OCI-LY1 (cell line): ENCODE data around the gene MTG2.

ENCODE experiments used
- H2AFZ ChIP-seq: fragments of 200-600 bp; sonication (generic), shearing (Covaris generic); 2 replicates; pipeline ENCODE4 v1.6.0; 2014; ENCODE audit warnings: antibody characterized with exemption, mild to moderate bottlenecking, low read length
- H3F3A ChIP-seq: fragments of 200-600 bp; sonication (generic), shearing (Covaris generic); 2 replicates; pipeline ENCODE4 v1.6.0; 2014; ENCODE audit warnings: mild to moderate bottlenecking, antibody characterized with exemption, low read length, moderate library complexity; ENCODE audit not compliant: insufficient read depth
- H3K27ac ChIP-seq: fragments of 200-600 bp; sonication (generic); 2 replicates; pipeline ENCODE4 v1.5.1; 2014; ENCODE audit warnings: low read length, mixed run types, mild to moderate bottlenecking, low read depth; ENCODE audit not compliant: poor library complexity, severe bottlenecking
- H3K27me3 ChIP-seq: fragments of 200-600 bp; sonication (generic); 2 replicates; pipeline ENCODE4 v1.6.0; 2014; ENCODE audit warnings: antibody characterized with exemption, mild to moderate bottlenecking, low read length, moderate library complexity; ENCODE audit not compliant: insufficient read depth
- H3K36me3 ChIP-seq: fragments of 200-600 bp; sonication (generic); 2 replicates; pipeline ENCODE4 v1.6.1; 2014; ENCODE audit warnings: mild to moderate bottlenecking, antibody characterized with exemption, low read length, moderate library complexity, mixed read lengths; ENCODE audit not compliant: insufficient read depth
- H3K4me1 ChIP-seq: fragments of 200-600 bp; sonication (generic); 2 replicates; pipeline ENCODE4 v1.5.1; 2014; ENCODE audit warnings: mild to moderate bottlenecking, low read length, moderate library complexity; ENCODE audit not compliant: insufficient read depth, severe bottlenecking
- H3K4me2 ChIP-seq: fragments of 200-600 bp; sonication (generic), shearing (Covaris generic); 2 replicates; pipeline ENCODE4 v1.6.1; 2014; ENCODE audit warnings: low read length
- H3K4me3 ChIP-seq: fragments of 200-600 bp; sonication (generic); 2 replicates; pipeline ENCODE4 v1.5.1; 2014; ENCODE audit warnings: low read length, low read depth, mild to moderate bottlenecking, mixed read lengths; ENCODE audit not compliant: poor library complexity, severe bottlenecking
- H3K79me2 ChIP-seq: fragments of 200-600 bp; shearing (Covaris generic); 2 replicates; pipeline ENCODE4 v1.6.1; 2016; ENCODE audit warnings: mixed run types, low read length, mixed read lengths; ENCODE audit not compliant: insufficient read depth
- H3K9ac ChIP-seq: fragments of 200-600 bp; sonication (generic), shearing (Covaris generic); 2 replicates; pipeline ENCODE4 v1.6.1; 2014; ENCODE audit warnings: mild to moderate bottlenecking, low read length, mixed read lengths
- H3K9me2 ChIP-seq: fragments of 200-600 bp; sonication (generic), shearing (Covaris generic); 2 replicates; pipeline ENCODE4 v1.6.1; 2014; ENCODE audit warnings: low read depth, mild to moderate bottlenecking, low read length, mixed read lengths
- H3K9me3 ChIP-seq: fragments of 200-600 bp; shearing (Covaris generic); 2 replicates; pipeline ENCODE4 v1.6.1; 2014; ENCODE audit warnings: low read length, mixed read lengths
- H4K20me1 ChIP-seq: fragments of 200-600 bp; sonication (generic), shearing (Covaris generic); 2 replicates; pipeline ENCODE4 v1.6.0; 2016; ENCODE audit warnings: mild to moderate bottlenecking, low read length; ENCODE audit not compliant: insufficient read depth
- CTCF ChIP-seq: fragments of 200-600 bp; sonication (generic), shearing (Covaris generic); IDR thresholded peaks from 2 replicates; pipeline ENCODE4 v1.5.1; 2017; ENCODE audit warnings: mild to moderate bottlenecking, antibody characterized with exemption, low read length, moderate library complexity, mixed read lengths
- EZH2 ChIP-seq: fragments of 200-600 bp; sonication (generic), shearing (Covaris generic); IDR thresholded peaks from 2 replicates; pipeline ENCODE4 v1.8.0; 2017; ENCODE audit warnings: borderline replicate concordance, mixed run types, mild to moderate bottlenecking, antibody characterized with exemption, low read length, moderate library complexity, mixed read lengths

Gene MTG2

GRCh38 chr20:62224113-62224855 lies 41.5 kb downstream of the MTG2 start:
- H3K9me2 ChIP-seq, result no peaks in the 10 kb centered on the region
- no peak overlapping the region for H3K4me3 ChIP-seq
- H3F3A ChIP-seq, result no peaks in the 10 kb centered on the region
- H3K9me3 ChIP-seq, result no peaks in the 10 kb centered on the region
- no peaks in the 10 kb centered on the region for H4K20me1 ChIP-seq
- TF ChIP-seq CTCF, result no peak
- no peaks in the 10 kb centered on the region for H3K4me1 ChIP-seq
- no peaks in the 10 kb centered on the region for H3K36me3 ChIP-seq
- H3K27me3 ChIP-seq, result no peaks in the 10 kb centered on the region; the same call in 1 of the 2 replicates
- H2AFZ ChIP-seq, result no peak overlapping the region
- H3K27ac ChIP-seq, result no peak overlapping the region
- no peak overlapping the region for H3K4me2 ChIP-seq
- H3K79me2 ChIP-seq, result no peaks in the 10 kb centered on the region
- H3K9ac ChIP-seq, result no peak overlapping the region

GRCh38 chr20:62225026-62225425 lies 42.2 kb downstream of the MTG2 start:
- Histone ChIP-seq H3K4me3 (no peak overlapping the region), H2AFZ (no peak overlapping the region), H3K4me1 (no peaks in the 10 kb centered on the region), H3K4me2 (no peak overlapping the region), H3K27me3 (no peaks in the 10 kb centered on the region; the same call in 1 of the 2 replicates), H3K79me2 (no peaks in the 10 kb centered on the region), H4K20me1 (no peaks in the 10 kb centered on the region), H3K36me3 (no peaks in the 10 kb centered on the region), H3K27ac (no peak overlapping the region), H3K9me2 (no peaks in the 10 kb centered on the region), H3K9me3 (no peaks in the 10 kb centered on the region), H3K9ac (no peak overlapping the region), H3F3A (no peaks in the 10 kb centered on the region)
- TF ChIP-seq EZH2 (no peak), CTCF (no peak)

- Histone ChIP-seq H3K27me3 (no peaks in the 10 kb centered on the region; the same call in 1 of the 2 replicates), H3K4me3 (no peak overlapping the region)
Measured at GRCh38 chr20:62225820-62226635, 43.2 kb downstream of the MTG2 start.

More at GRCh38 chr20:62225820-62226635, 43.2 kb downstream of the MTG2 start:
- no peak for TF ChIP-seq CTCF
- no peak for TF ChIP-seq EZH2
- Histone ChIP-seq H3F3A (no peaks in the 10 kb centered on the region), H4K20me1 (no peaks in the 10 kb centered on the region), H3K79me2 (no peaks in the 10 kb centered on the region), H3K9me3 (no peaks in the 10 kb centered on the region), H3K9ac (no peak overlapping the region), H3K4me2 (no peak overlapping the region), H3K9me2 (no peaks in the 10 kb centered on the region), H3K4me1 (no peaks in the 10 kb centered on the region), H2AFZ (no peak overlapping the region), H3K27ac (no peak overlapping the region), H3K36me3 (no peaks in the 10 kb centered on the region)
